HCT116 (cell line): ENCODE data around the gene HAVCR2. TPM values are rescaled to one million over a fixed set of nuclear protein-coding genes. Genes with fewer than 3 reads are reported as not detected.
A peak's percentile ranks its signal among the peaks of the same experiment; 100 is the strongest.

ENCODE experiments used
- ATAC-seq: fragments of 200-7000 bp; cut with Tn5 transposase; 2 replicates; pipeline ENCODE4 v1.9.1; 2020; ENCODE audit warnings: mild to moderate bottlenecking, moderate library complexity
- BruUV-seq: library from RNA; stranded (reverse); fragments of 400-500 nt; replicated peaks from 2 replicates; lab custom pipeline; 2021; lab: Mats Ljungman, UMichigan
- CTCF ChIA-PET: fragments of 300-600 bp; sonication (Branson Sonifier 250); formaldehyde crosslinking; loops from one replicate; lab custom pipeline; 2021; ENCODE audit warnings: antibody characterized with exemption; lab: Charles Lee
- POLR2A ChIA-PET: fragments of 300-600, 350-600 bp; sonication (Branson Sonifier 250); formaldehyde crosslinking; loops from one replicate; lab custom pipeline; 2021; ENCODE audit warnings: antibody characterized with exemption; lab: Charles Lee
- RAD21 ChIA-PET, 2 experiments: fragments of 300-600 bp; sonication (Branson Sonifier 250); formaldehyde crosslinking; loops; one replicate each; lab custom pipeline; 2023; ENCODE audit warnings: low total read pairs in 2 of 2; ENCODE audit not compliant: uncharacterized antibody in 2 of 2, unreplicated experiment in 2 of 2, low non-redundant PET in 1 of 2; lab: Charles Lee
- DNase-seq: peaks from one replicate; pipeline ENCODE4 v3.0.0-alpha.2; 2010; ENCODE audit warnings: low read depth, low spot score
- H2AFZ ChIP-seq: fragments of 200-600 bp; shearing (Covaris generic), sonication (generic); 2 replicates; pipeline ENCODE4 v1.6.1; 2017; ENCODE audit warnings: low read depth, mixed run types, mixed read lengths, antibody characterized with exemption, low read length; ENCODE audit not compliant: poor library complexity, severe bottlenecking
- H3K27ac ChIP-seq: 2 replicates; pipeline ENCODE4 v1.5.1; 2012; ENCODE audit warnings: low read depth, low read length
- H3K27me3 ChIP-seq: fragments of 200-600 bp; sonication (generic); 2 replicates; pipeline ENCODE4 v1.6.1; 2016; ENCODE audit warnings: mixed run types, low read length, mixed read lengths; ENCODE audit not compliant: insufficient read depth
- H3K36me3 ChIP-seq, 2 experiments: fragments of 200-500 bp in 1 of 2; fragments of 200-600 bp in 1 of 2; sonication (Bioruptor generic) in 1 of 2; sonication (generic) in 1 of 2; 2 replicates each; pipeline versions ENCODE4 v1.5.1 to v1.6.1; 2014 to 2016; ENCODE audit warnings: low read length in 2 of 2, inconsistent platforms in 1 of 2, mixed read lengths in 1 of 2, mixed run types in 1 of 2; ENCODE audit not compliant: insufficient read depth in 2 of 2, control insufficient read depth in 1 of 2
- H3K4me1 ChIP-seq, 2 experiments: fragments of 200-600 bp in 1 of 2; sonication (generic) in 1 of 2; 2 replicates each; pipeline versions ENCODE4 v1.5.1 to v1.6.1; 2012 to 2017; ENCODE audit warnings: low read length in 2 of 2, inconsistent platforms in 1 of 2, mild to moderate bottlenecking in 1 of 2, mixed read lengths in 1 of 2, mixed run types in 1 of 2, moderate library complexity in 1 of 2; ENCODE audit not compliant: insufficient read depth in 2 of 2, control insufficient read depth in 1 of 2
- H3K4me2 ChIP-seq: fragments of 200-600 bp; sonication (generic); 2 replicates; pipeline ENCODE4 v1.6.1; 2017; ENCODE audit warnings: mixed run types, low read length, mixed read lengths
- H3K4me3 ChIP-seq, 2 experiments: fragments of 200-600 bp in 1 of 2; sonication (generic) in 1 of 2; replicated peaks in 1 of 2; 2 replicates each; pipeline ENCODE4 v1.5.1; 2011 to 2016; ENCODE audit warnings: low read length in 2 of 2, control low read depth in 1 of 2, low read depth in 1 of 2, mild to moderate bottlenecking in 1 of 2, mixed read lengths in 1 of 2, mixed run types in 1 of 2
- H3K79me2 ChIP-seq: fragments of 200-600 bp; sonication (generic); 2 replicates; pipeline ENCODE4 v1.6.1; 2017; ENCODE audit warnings: mild to moderate bottlenecking, mixed run types, low read length, moderate library complexity, mixed read lengths; ENCODE audit not compliant: insufficient read depth
- H3K9ac ChIP-seq: fragments of 200-600 bp; sonication (generic); 2 replicates; pipeline ENCODE4 v1.6.1; 2016; ENCODE audit warnings: low read length, mixed read lengths
- H3K9me2 ChIP-seq: fragments of 200-600 bp; sonication (generic), shearing (Covaris generic); 2 replicates; pipeline ENCODE4 v1.6.1; 2017; ENCODE audit warnings: mixed run types, mild to moderate bottlenecking, moderate library complexity; ENCODE audit not compliant: insufficient read depth
- H3K9me3 ChIP-seq, 2 experiments: fragments of 200-500 bp in 1 of 2; fragments of 200-600 bp in 1 of 2; sonication (Bioruptor generic) in 1 of 2; sonication (generic) in 1 of 2; 2 replicates each; pipeline ENCODE4 v1.6.1; 2014 to 2017; ENCODE audit warnings: low read length in 2 of 2, mixed read lengths in 2 of 2, inconsistent platforms in 1 of 2, low read depth in 1 of 2, mild to moderate bottlenecking in 1 of 2, mixed run types in 1 of 2, moderate library complexity in 1 of 2; ENCODE audit not compliant: control insufficient read depth in 1 of 2, insufficient read depth in 1 of 2
- H4K20me1 ChIP-seq: fragments of 200-600 bp; sonication (generic), shearing (Covaris generic); 2 replicates; pipeline ENCODE4 v1.6.1; 2017; ENCODE audit warnings: mixed run types, mild to moderate bottlenecking, moderate library complexity; ENCODE audit not compliant: insufficient read depth
- CBX3 ChIP-seq: IDR thresholded peaks from 2 replicates; pipeline ENCODE4 v1.6.1; 2012; ENCODE audit warnings: low read depth
- EGR1 ChIP-seq: IDR thresholded peaks from 2 replicates; pipeline ENCODE4 v1.6.1; 2012; ENCODE audit warnings: low read depth
- FOSL1 ChIP-seq: IDR thresholded peaks from 2 replicates; pipeline ENCODE4 v1.6.1; 2012; ENCODE audit warnings: low read depth
- JUND ChIP-seq: IDR thresholded peaks from 2 replicates; pipeline ENCODE4 v1.6.1; 2012
- POLR2A ChIP-seq: IDR thresholded peaks from 2 replicates; pipeline ENCODE4 v1.7.0; 2011; ENCODE audit warnings: borderline replicate concordance; ENCODE audit not compliant: insufficient read depth, insufficient read length; ENCODE audit errors: extremely low read depth
- SP1 ChIP-seq: IDR thresholded peaks from 2 replicates; pipeline ENCODE4 v1.6.1; 2012; ENCODE audit warnings: low read depth
- TCF7L2 ChIP-seq: IDR thresholded peaks from 2 replicates; pipeline ENCODE4 v1.7.0; 2011; ENCODE audit warnings: borderline replicate concordance, inconsistent platforms; ENCODE audit not compliant: insufficient read depth, insufficient read length; ENCODE audit errors: extremely low read depth
- YY1 ChIP-seq: IDR thresholded peaks from 2 replicates; pipeline ENCODE4 v1.6.1; 2011; ENCODE audit warnings: low read length, low read depth, moderate library complexity, mild to moderate bottlenecking; ENCODE audit not compliant: insufficient replicate concordance; ENCODE audit errors: extremely low read depth
- intact Hi-C: fragments of 100-400 bp; cut with micrococcal nuclease; formaldehyde crosslinking; loops from 2 replicates; pipeline ENCODE4 v1.10.0; 2022
- total RNA-seq: library from RNA; stranded (reverse); gene quantifications from one replicate; pipeline ENCODE4 v1.2.1, GENCODE V29; 2021; ENCODE audit not compliant: unreplicated experiment
- TF ChIP-seq, protein P1 (sequence below), 3 experiments: fragments of 200-600 bp in 1 of 3; sonication (generic) in 1 of 3; IDR thresholded peaks in 2 of 3; conservative IDR thresholded peaks in 1 of 3; 2 replicates each; pipeline ENCODE4 v1.5.1; 2012 to 2017; ENCODE audit warnings: low read depth in 2 of 3, low read length in 2 of 3, antibody characterized with exemption in 1 of 3, borderline replicate concordance in 1 of 3, control low read depth in 1 of 3, mild to moderate bottlenecking in 1 of 3, mixed read lengths in 1 of 3, mixed run types in 1 of 3, moderate library complexity in 1 of 3; ENCODE audit not compliant: insufficient read depth in 1 of 3
- TF ChIP-seq, protein P2 (sequence below): IDR thresholded peaks from 2 replicates; pipeline ENCODE4 v1.6.1; 2012
- TF ChIP-seq, protein P3 (sequence below): IDR thresholded peaks from 2 replicates; pipeline ENCODE4 v1.6.1; 2012; ENCODE audit warnings: low read depth

Gene HAVCR2
- total RNA-seq, 1 experiment from 2014 or later, result 0.07 TPM

DNA sequence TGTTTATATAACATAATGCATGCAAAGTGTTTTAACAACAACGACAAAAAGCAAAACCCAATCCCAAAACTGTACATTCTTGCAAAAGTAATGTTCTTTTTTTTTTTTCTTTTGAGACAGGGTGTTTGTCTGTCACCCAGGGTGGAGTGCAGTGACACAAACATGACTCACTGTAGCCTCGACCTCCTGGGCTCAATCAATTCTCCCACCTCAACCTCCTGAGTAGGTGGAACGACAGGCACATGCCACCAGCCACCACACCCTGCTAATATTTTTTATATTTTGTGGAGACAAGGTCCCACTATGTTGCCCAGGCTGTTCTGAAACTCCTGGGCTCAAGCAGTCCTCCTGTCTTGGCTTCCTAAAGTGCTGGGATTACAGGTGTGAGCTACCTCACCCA lies 36.3 kb downstream of the HAVCR2 start:
- POLR2A ChIA-PET, result no interaction called here
- peak overlapping the region; percentile 62 for H3K4me2 ChIP-seq
- CTCF ChIA-PET, result no interaction called here
- TF ChIP-seq POLR2A (no peak), TCF7L2 (no peak), CBX3 (peak; percentile 69; the same call in 1 of the 2 replicates), FOSL1 (peak; percentile 90), YY1 (no peak), JUND (peak; percentile 61), SP1 (peak; percentile 53; the same call in 1 of the 2 replicates), EGR1 (peak; percentile 50)
- TF ChIP-seq, protein P1, sequence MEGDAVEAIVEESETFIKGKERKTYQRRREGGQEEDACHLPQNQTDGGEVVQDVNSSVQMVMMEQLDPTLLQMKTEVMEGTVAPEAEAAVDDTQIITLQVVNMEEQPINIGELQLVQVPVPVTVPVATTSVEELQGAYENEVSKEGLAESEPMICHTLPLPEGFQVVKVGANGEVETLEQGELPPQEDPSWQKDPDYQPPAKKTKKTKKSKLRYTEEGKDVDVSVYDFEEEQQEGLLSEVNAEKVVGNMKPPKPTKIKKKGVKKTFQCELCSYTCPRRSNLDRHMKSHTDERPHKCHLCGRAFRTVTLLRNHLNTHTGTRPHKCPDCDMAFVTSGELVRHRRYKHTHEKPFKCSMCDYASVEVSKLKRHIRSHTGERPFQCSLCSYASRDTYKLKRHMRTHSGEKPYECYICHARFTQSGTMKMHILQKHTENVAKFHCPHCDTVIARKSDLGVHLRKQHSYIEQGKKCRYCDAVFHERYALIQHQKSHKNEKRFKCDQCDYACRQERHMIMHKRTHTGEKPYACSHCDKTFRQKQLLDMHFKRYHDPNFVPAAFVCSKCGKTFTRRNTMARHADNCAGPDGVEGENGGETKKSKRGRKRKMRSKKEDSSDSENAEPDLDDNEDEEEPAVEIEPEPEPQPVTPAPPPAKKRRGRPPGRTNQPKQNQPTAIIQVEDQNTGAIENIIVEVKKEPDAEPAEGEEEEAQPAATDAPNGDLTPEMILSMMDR (IDR thresholded peaks at IDR 0.05 in 2 of 3, conservative IDR thresholded peaks at IDR 0.05 in 1 of 3; ENCODE audit: borderline replicate concordance in 1 of 3, insufficient read depth in 1 of 3, low read depth in 2 of 3, low read length in 2 of 3), result no peak
- TF ChIP-seq, protein P2, sequence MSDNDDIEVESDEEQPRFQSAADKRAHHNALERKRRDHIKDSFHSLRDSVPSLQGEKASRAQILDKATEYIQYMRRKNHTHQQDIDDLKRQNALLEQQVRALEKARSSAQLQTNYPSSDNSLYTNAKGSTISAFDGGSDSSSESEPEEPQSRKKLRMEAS, result peak; percentile 85
- TF ChIP-seq, protein P3, sequence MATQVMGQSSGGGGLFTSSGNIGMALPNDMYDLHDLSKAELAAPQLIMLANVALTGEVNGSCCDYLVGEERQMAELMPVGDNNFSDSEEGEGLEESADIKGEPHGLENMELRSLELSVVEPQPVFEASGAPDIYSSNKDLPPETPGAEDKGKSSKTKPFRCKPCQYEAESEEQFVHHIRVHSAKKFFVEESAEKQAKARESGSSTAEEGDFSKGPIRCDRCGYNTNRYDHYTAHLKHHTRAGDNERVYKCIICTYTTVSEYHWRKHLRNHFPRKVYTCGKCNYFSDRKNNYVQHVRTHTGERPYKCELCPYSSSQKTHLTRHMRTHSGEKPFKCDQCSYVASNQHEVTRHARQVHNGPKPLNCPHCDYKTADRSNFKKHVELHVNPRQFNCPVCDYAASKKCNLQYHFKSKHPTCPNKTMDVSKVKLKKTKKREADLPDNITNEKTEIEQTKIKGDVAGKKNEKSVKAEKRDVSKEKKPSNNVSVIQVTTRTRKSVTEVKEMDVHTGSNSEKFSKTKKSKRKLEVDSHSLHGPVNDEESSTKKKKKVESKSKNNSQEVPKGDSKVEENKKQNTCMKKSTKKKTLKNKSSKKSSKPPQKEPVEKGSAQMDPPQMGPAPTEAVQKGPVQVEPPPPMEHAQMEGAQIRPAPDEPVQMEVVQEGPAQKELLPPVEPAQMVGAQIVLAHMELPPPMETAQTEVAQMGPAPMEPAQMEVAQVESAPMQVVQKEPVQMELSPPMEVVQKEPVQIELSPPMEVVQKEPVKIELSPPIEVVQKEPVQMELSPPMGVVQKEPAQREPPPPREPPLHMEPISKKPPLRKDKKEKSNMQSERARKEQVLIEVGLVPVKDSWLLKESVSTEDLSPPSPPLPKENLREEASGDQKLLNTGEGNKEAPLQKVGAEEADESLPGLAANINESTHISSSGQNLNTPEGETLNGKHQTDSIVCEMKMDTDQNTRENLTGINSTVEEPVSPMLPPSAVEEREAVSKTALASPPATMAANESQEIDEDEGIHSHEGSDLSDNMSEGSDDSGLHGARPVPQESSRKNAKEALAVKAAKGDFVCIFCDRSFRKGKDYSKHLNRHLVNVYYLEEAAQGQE, result no peak
- H3K9ac ChIP-seq, result 0 out of 2 replicates have a peak overlapping the region, but pooled peaks have one; percentile 19
- no peaks in the 10 kb centered on the region for H3K36me3 ChIP-seq
- H3K4me3 ChIP-seq, result 0 out of 4 replicates have a peak overlapping the region, but pooled peaks of 1 of the 2 experiments have one; percentile 19
- no peaks in the 10 kb centered on the region for H3K79me2 ChIP-seq
- DNase-seq (peak; percentile 68), ATAC-seq (peak; percentile 86)
- no peaks in the 10 kb centered on the region for H3K9me2 ChIP-seq
- H3K4me1 ChIP-seq, result peaks cover 4 to 30% of the 10 kb centered on the region in 2 experiments; a peak in 3 of 4 replicates
- H3K27ac ChIP-seq, result no peak overlapping the region
- intact Hi-C loops, result no loop called here
- H2AFZ ChIP-seq, result peak overlapping the region; percentile 44
- H3K9me3 ChIP-seq, result no peaks in the 10 kb centered on the region
- no peaks in the 10 kb centered on the region for H3K27me3 ChIP-seq
- RAD21 ChIA-PET, result interaction anchor here in 1 of 2 experiments (0.7 kb wide), 1 partner anchor 122 kb away, joined by 3 read pairs; no protein-coding TSS in a partner anchor
- H4K20me1 ChIP-seq, result no peaks in the 10 kb centered on the region
- no TSS peak for BruUV-seq
